GM23338 (cell line): ENCODE measurements around the gene ZCWPW2. TPM values are rescaled to one million over a fixed set of nuclear protein-coding genes. Genes with fewer than 3 reads are reported as not detected.

Experiments used
- ATAC-seq: fragments of 200-7000 bp; cut with Tn5 transposase; 3 replicates; pipeline ENCODE4 v1.9.1; 2020
- DNase-seq: peaks from one replicate; pipeline ENCODE4 v3.0.0-alpha.2; 2015; ENCODE audit warnings: low spot score
- H2AFZ ChIP-seq: fragments of 200-600 bp; sonication (generic); 2 replicates; pipeline ENCODE4 v1.8.0; 2016; ENCODE audit warnings: antibody characterized with exemption, mild to moderate bottlenecking, moderate library complexity
- H3F3A ChIP-seq: fragments of 200-600 bp; sonication (generic); replicated peaks from 2 replicates; pipeline ENCODE4 v1.8.0; 2017; ENCODE audit warnings: antibody characterized with exemption, mixed run types, low read depth
- H3K27ac ChIP-seq: fragments of 200-600 bp; sonication (generic); 2 replicates; pipeline ENCODE4 v1.6.1; 2016; ENCODE audit warnings: low read depth
- H3K27me3 ChIP-seq: fragments of 200-600 bp; sonication (generic); 2 replicates; pipeline ENCODE4 v1.8.0; 2016; ENCODE audit warnings: mild to moderate bottlenecking, mixed run types, moderate library complexity; ENCODE audit not compliant: insufficient read depth
- H3K36me3 ChIP-seq: fragments of 200-600 bp; sonication (generic); 2 replicates; pipeline ENCODE4 v1.8.0; 2016; ENCODE audit warnings: mild to moderate bottlenecking; ENCODE audit not compliant: insufficient read depth
- H3K4me1 ChIP-seq: fragments of 200-600 bp; sonication (generic); 2 replicates; pipeline ENCODE4 v1.8.0; 2016; ENCODE audit warnings: mild to moderate bottlenecking, moderate library complexity; ENCODE audit not compliant: insufficient read depth
- H3K4me2 ChIP-seq: fragments of 200-600 bp; sonication (generic); 2 replicates; pipeline ENCODE4 v1.7.1; 2017; ENCODE audit warnings: mixed run types
- H3K4me3 ChIP-seq: fragments of 200-600 bp; sonication (generic); 2 replicates; pipeline ENCODE4 v1.6.1; 2016; ENCODE audit warnings: mixed run types
- H3K79me2 ChIP-seq: fragments of 200-600 bp; sonication (generic); replicated peaks from 2 replicates; pipeline ENCODE4 v1.8.0; 2017; ENCODE audit warnings: mild to moderate bottlenecking; ENCODE audit not compliant: insufficient read depth
- H3K9me2 ChIP-seq: fragments of 200-600 bp; sonication (generic); 2 replicates; pipeline ENCODE4 v1.8.0; 2017; ENCODE audit not compliant: insufficient read depth
- H4K20me1 ChIP-seq: fragments of 200-600 bp; sonication (generic); replicated peaks from 2 replicates; pipeline ENCODE4 v1.8.0; 2017; ENCODE audit warnings: mild to moderate bottlenecking; ENCODE audit not compliant: insufficient read depth
- H3K27ac Mint-ChIP-seq: 2 replicates; pipeline ENCODE4 v1.8.0; 2020; ENCODE audit warnings: inconsistent platforms, mild to moderate bottlenecking, moderate library complexity, mixed read lengths
- H3K27me3 Mint-ChIP-seq: 3 replicates; pipeline ENCODE4 v1.8.0; 2022; ENCODE audit warnings: low read depth, mild to moderate bottlenecking, moderate library complexity, mixed read lengths, inconsistent platforms; ENCODE audit not compliant: insufficient read depth, poor library complexity
- H3K36me3 Mint-ChIP-seq: 3 replicates; pipeline ENCODE4 v1.8.0; 2021; ENCODE audit warnings: low read depth, mild to moderate bottlenecking, inconsistent platforms, moderate library complexity, mixed read lengths
- H3K4me1 Mint-ChIP-seq: 3 replicates; pipeline ENCODE4 v1.8.0; 2020; ENCODE audit warnings: mild to moderate bottlenecking, inconsistent platforms, mixed read lengths
- H3K4me3 Mint-ChIP-seq: 3 replicates; pipeline ENCODE4 v1.8.0; 2021; ENCODE audit warnings: moderate library complexity, mild to moderate bottlenecking, inconsistent platforms, mixed read lengths
- H3K9me3 Mint-ChIP-seq: 3 replicates; pipeline ENCODE4 v1.8.0; 2020; ENCODE audit warnings: moderate library complexity, mild to moderate bottlenecking, inconsistent platforms, mixed read lengths
- CTCF ChIP-seq, 2 experiments: fragments of 200-600 bp in 1 of 2; sonication (generic) in 1 of 2; conservative IDR thresholded peaks; 2 replicates each; pipeline versions ENCODE4 v1.5.1 to v1.6.1; 2016 to 2017; ENCODE audit warnings: antibody characterized with exemption in 2 of 2, low read depth in 2 of 2, mild to moderate bottlenecking in 2 of 2, moderate library complexity in 1 of 2
- NANOG ChIP-seq: IDR thresholded peaks from 2 replicates; pipeline ENCODE4 v1.6.1; 2016; ENCODE audit warnings: antibody characterized with exemption, borderline replicate concordance
- ZNF462 ChIP-seq: fragments of 250-450 bp; sonication (Bioruptor Pico); IDR thresholded peaks from 2 replicates; pipeline ENCODE4 v1.5.0; 2020; ENCODE audit warnings: mild to moderate bottlenecking, moderate library complexity
- polyA plus RNA-seq: library from polyadenylated mRNA; unstranded; fragments of >200 nt; fragmentation: Nextera tagmentation; extraction: Ambion mirVana; gene quantifications from 2 replicates; pipeline ENCODE4 v1.2.1, GENCODE V29; 2016
- total RNA-seq: library from RNA; depleted of rRNA; stranded (reverse); fragments of >200 nt; shearing (Covaris generic); gene quantifications from 2 replicates; pipeline ENCODE4 v1.2.3, GENCODE V29; 2014

ZCWPW2 gene
- total and polyA plus RNA-seq, 2 experiments from 2014 or later, result 0.55 TPM; not detected in 1

- no peak for TF ChIP-seq ZNF462 (CRISPR knock-in tag)
These were observed 32.3 kb upstream of the ZCWPW2 start (continued) for GRCh38 chr3:28316226-28316625.

GRCh38 chr3:28317438-28318022, 31.0 kb upstream of the ZCWPW2 start:
- H3K9me3 Mint-ChIP-seq, result no peaks in the 10 kb centered on the region
- H3K4me2 ChIP-seq, result no peak overlapping the region
- ATAC-seq, result peak; percentile 79

More at GRCh38 chr3:28317438-28318022, 31.0 kb upstream of the ZCWPW2 start:
- Histone ChIP-seq H3F3A (no peaks in the 10 kb centered on the region), H3K4me1 (no peaks in the 10 kb centered on the region), H3K4me3 (no peak overlapping the region), H3K36me3 (no peaks in the 10 kb centered on the region), H2AFZ (no peak overlapping the region), H3K27me3 (no peaks in the 10 kb centered on the region), H3K9me2 (no peaks in the 10 kb centered on the region), H3K79me2 (no peaks in the 10 kb centered on the region), H3K27ac (no peak overlapping the region), H4K20me1 (no peaks in the 10 kb centered on the region; the same call in 1 of the 2 replicates)
- Mint-ChIP-seq H3K27ac (no peak overlapping the region), H3K4me3 (no peak overlapping the region), H3K36me3 (no peaks in the 10 kb centered on the region; the same call in 2 of the 3 replicates), H3K27me3 (no peaks in the 10 kb centered on the region), H3K4me1 (peaks cover 8% of the 10 kb centered on the region; the same call in 2 of the 3 replicates)
- TF ChIP-seq ZNF462 (CRISPR knock-in tag) (no peak), CTCF (conservative IDR thresholded peaks at IDR 0.05; ENCODE audit: low read depth in 2 of 2) (peak; percentile 66 to 82), NANOG (no peak)
- DNase-seq, result peak; percentile 74
